NK-92 treated with Interleukin-12 subunit alpha and Interleukin-12 subunit beta, amount 100 ng/mL, for 24 hours (cell line): ENCODE measurements around the gene ZNF260.
"Not testable (repeated sequence)": the region's sequence is repeated elsewhere in the genome, so short reads cannot be mapped to it uniquely, and the experiment has no call there.

Experiments
- DNase-seq: peaks from one replicate; lab custom pipeline; 2025; lab: John Stamatoyannopoulos, UW

Gene ZNF260

GRCh38 chr19:36528194-36528920 is at the start of gene ZNF260:
TSS of gene ZNF260 (minus strand) at chr19:36528271. CDS start at chr19:36515238, 13,033 bp downstream.
- DNase-seq: peak; percentile 90

GRCh38 chr19:36577271-36577996 is 49.4 kb upstream of the ZNF260 start:
- DNase-seq: no peak

GRCh38 chr19:36574741-36575140 is 46.7 kb upstream of the ZNF260 start:
- no peak for DNase-seq

GRCh38 chr19:36573895-36574720 is 46.0 kb upstream of the ZNF260 start:
- DNase-seq: no peak

GRCh38 chr19:36573020-36573894 is 45.2 kb upstream of the ZNF260 start, which contains the start of gene ZNF529:
TSS of gene ZNF529 (minus strand) at chr19:36573292. CDS start at chr19:36572346, 946 bp downstream.
- DNase-seq: peak; percentile 39

GRCh38 chr19:36572593-36573019 is 44.5 kb upstream of the ZNF260 start:
- DNase-seq: no peak

GRCh38 chr19:36564391-36564790 is 36.3 kb upstream of the ZNF260 start:
- no peak for DNase-seq

- DNase-seq: no peak
Measured at GRCh38 chr19:36547001-36547732, 19.1 kb upstream of the ZNF260 start.

- peak; percentile 45 for DNase-seq
Measured at GRCh38 chr19:36528921-36529518, 949 bp upstream of the ZNF260 start.

GRCh38 chr19:36527873-36528193 is 238 bp downstream of the ZNF260 start:
- no peak for DNase-seq

GRCh38 chr19:36527341-36527740 is 730 bp downstream of the ZNF260 start:
- DNase-seq: no peak

- DNase-seq: no peak
Measured at GRCh38 chr19:36526581-36526980, 1.5 kb downstream of the ZNF260 start.

GRCh38 chr19:36524617-36525016 is 3.5 kb downstream of the ZNF260 start:
- no peak for DNase-seq

GRCh38 chr19:36514012-36514612 is 14.0 kb downstream of the ZNF260 start:
- DNase-seq: no peak

GRCh38 chr19:36508325-36508724 is 19.7 kb downstream of the ZNF260 start:
- no peak for DNase-seq

- DNase-seq: no peak
Measured at GRCh38 chr19:36501973-36502372, 26.1 kb downstream of the ZNF260 start.

- DNase-seq: no peak
Measured at GRCh38 chr19:36497001-36497400, 31.1 kb downstream of the ZNF260 start.

- peak; percentile 13 for DNase-seq
Measured at GRCh38 chr19:36492689-36493453, 35.2 kb downstream of the ZNF260 start.

GRCh38 chr19:36490846-36491245 is 37.2 kb downstream of the ZNF260 start:
- DNase-seq: not testable (repeated sequence)
